SK-N-SH treated with all-trans-retinoic acid at 6 μM for 48 hours (cell line): ENCODE data around the gene ANGPT4.

Experiments used
- ARNTL ChIP-seq: fragments of 450-650 bp; formaldehyde crosslinking; IDR thresholded peaks from 2 replicates; pipeline ENCODE4 v1.5.0; 2020; ENCODE audit warnings: low read depth, mild to moderate bottlenecking, moderate library complexity, borderline replicate concordance
- ESRRG ChIP-seq: fragments of 250-450 bp; sonication (Bioruptor Pico); IDR thresholded peaks from 2 replicates; pipeline ENCODE4 v1.6.1; 2021; ENCODE audit warnings: mild to moderate bottlenecking
- RARB ChIP-seq: fragments of 250-450 bp; sonication (Bioruptor Pico); IDR thresholded peaks from 2 replicates; pipeline ENCODE4 v1.8.0; 2021; ENCODE audit warnings: mild to moderate bottlenecking, moderate library complexity
- ZC3H10 ChIP-seq: fragments of 250-450 bp; sonication (Bioruptor Pico); IDR thresholded peaks from 2 replicates; pipeline ENCODE4 v1.5.1; 2021; ENCODE audit warnings: mild to moderate bottlenecking, moderate library complexity
- ZFP3 ChIP-seq: fragments of 250-450 bp; sonication (Bioruptor Pico); IDR thresholded peaks from 2 replicates; pipeline ENCODE4 v1.5.0; 2020; ENCODE audit warnings: mild to moderate bottlenecking, moderate library complexity
- ZFP30 ChIP-seq: fragments of 450-650 bp; formaldehyde crosslinking; IDR thresholded peaks from 2 replicates; pipeline ENCODE4 v1.5.0; 2022; ENCODE audit warnings: mild to moderate bottlenecking, moderate library complexity
- ZNF70 ChIP-seq: fragments of 450-650 bp; formaldehyde crosslinking; IDR thresholded peaks from 2 replicates; pipeline ENCODE4 v1.5.0; 2020; ENCODE audit warnings: mild to moderate bottlenecking, moderate library complexity
- ZNF8 ChIP-seq: fragments of 450-650 bp; formaldehyde crosslinking; IDR thresholded peaks from 2 replicates; pipeline ENCODE4 v1.5.0; 2020; ENCODE audit warnings: mild to moderate bottlenecking, moderate library complexity
- TF ChIP-seq, protein P1 (sequence below): fragments of 250-450 bp; sonication (Bioruptor Pico); IDR thresholded peaks from 2 replicates; pipeline ENCODE4 v1.5.0; 2020; ENCODE audit warnings: mild to moderate bottlenecking, moderate library complexity
- TF ChIP-seq, protein P2 (sequence below): fragments of 250-450 bp; sonication (Bioruptor Pico); IDR thresholded peaks from 2 replicates; pipeline ENCODE4 v1.8.0; 2020; ENCODE audit warnings: mild to moderate bottlenecking, moderate library complexity, borderline replicate concordance
- TF ChIP-seq, protein P3 (sequence below): fragments of 250-450 bp; sonication (Bioruptor Pico); IDR thresholded peaks from 2 replicates; pipeline ENCODE4 v1.5.1; 2020; ENCODE audit warnings: low read depth, mild to moderate bottlenecking, moderate library complexity

DNA sequence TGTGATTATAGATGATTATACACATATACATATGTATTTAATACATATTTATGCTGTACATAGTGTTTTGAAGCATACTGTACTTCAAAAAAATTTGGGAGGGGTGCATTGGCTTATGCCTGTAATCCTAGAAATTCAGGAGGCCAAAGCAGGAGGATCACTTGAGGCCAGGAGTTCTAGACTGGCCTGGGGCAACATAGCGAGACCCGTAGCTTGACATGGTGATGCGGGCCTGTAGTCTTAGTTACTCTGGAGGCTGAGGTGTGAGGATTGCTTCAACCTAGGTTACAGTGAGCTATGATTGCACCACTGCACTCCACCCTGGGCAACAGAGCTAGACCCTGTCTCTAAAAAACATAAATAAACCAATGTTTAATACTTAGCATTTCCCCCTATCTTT, 84.2 kb downstream of the ANGPT4 start:
- TF ChIP-seq ZNF8 (CRISPR knock-in tag) = no peak
- TF ChIP-seq ZC3H10 (CRISPR knock-in tag) = no peak
- TF ChIP-seq, protein P1, sequence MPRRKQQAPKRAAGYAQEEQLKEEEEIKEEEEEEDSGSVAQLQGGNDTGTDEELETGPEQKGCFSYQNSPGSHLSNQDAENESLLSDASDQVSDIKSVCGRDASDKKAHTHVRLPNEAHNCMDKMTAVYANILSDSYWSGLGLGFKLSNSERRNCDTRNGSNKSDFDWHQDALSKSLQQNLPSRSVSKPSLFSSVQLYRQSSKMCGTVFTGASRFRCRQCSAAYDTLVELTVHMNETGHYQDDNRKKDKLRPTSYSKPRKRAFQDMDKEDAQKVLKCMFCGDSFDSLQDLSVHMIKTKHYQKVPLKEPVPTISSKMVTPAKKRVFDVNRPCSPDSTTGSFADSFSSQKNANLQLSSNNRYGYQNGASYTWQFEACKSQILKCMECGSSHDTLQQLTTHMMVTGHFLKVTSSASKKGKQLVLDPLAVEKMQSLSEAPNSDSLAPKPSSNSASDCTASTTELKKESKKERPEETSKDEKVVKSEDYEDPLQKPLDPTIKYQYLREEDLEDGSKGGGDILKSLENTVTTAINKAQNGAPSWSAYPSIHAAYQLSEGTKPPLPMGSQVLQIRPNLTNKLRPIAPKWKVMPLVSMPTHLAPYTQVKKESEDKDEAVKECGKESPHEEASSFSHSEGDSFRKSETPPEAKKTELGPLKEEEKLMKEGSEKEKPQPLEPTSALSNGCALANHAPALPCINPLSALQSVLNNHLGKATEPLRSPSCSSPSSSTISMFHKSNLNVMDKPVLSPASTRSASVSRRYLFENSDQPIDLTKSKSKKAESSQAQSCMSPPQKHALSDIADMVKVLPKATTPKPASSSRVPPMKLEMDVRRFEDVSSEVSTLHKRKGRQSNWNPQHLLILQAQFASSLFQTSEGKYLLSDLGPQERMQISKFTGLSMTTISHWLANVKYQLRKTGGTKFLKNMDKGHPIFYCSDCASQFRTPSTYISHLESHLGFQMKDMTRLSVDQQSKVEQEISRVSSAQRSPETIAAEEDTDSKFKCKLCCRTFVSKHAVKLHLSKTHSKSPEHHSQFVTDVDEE (CRISPR knock-in tag) = no peak
- TF ChIP-seq ZFP30 = no peak
- TF ChIP-seq, protein P2, sequence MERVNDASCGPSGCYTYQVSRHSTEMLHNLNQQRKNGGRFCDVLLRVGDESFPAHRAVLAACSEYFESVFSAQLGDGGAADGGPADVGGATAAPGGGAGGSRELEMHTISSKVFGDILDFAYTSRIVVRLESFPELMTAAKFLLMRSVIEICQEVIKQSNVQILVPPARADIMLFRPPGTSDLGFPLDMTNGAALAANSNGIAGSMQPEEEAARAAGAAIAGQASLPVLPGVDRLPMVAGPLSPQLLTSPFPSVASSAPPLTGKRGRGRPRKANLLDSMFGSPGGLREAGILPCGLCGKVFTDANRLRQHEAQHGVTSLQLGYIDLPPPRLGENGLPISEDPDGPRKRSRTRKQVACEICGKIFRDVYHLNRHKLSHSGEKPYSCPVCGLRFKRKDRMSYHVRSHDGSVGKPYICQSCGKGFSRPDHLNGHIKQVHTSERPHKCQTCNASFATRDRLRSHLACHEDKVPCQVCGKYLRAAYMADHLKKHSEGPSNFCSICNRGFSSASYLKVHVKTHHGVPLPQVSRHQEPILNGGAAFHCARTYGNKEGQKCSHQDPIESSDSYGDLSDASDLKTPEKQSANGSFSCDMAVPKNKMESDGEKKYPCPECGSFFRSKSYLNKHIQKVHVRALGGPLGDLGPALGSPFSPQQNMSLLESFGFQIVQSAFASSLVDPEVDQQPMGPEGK = no peak
- no peak for TF ChIP-seq RARB (CRISPR knock-in tag)
- TF ChIP-seq ARNTL (CRISPR knock-in tag) = no peak
- TF ChIP-seq ZNF70 = no peak
- TF ChIP-seq ESRRG (CRISPR knock-in tag) = no peak
- TF ChIP-seq, protein P3, sequence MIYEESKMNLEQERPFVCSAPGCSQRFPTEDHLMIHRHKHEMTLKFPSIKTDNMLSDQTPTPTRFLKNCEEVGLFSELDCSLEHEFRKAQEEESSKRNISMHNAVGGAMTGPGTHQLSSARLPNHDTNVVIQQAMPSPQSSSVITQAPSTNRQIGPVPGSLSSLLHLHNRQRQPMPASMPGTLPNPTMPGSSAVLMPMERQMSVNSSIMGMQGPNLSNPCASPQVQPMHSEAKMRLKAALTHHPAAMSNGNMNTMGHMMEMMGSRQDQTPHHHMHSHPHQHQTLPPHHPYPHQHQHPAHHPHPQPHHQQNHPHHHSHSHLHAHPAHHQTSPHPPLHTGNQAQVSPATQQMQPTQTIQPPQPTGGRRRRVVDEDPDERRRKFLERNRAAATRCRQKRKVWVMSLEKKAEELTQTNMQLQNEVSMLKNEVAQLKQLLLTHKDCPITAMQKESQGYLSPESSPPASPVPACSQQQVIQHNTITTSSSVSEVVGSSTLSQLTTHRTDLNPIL (CRISPR knock-in tag) = no peak
- TF ChIP-seq ZFP3 (CRISPR knock-in tag) = no peak
